HCT116 (cell line): ENCODE measurements around the gene SPATA17. TPM values are rescaled to one million over a fixed set of nuclear protein-coding genes. Genes with fewer than 3 reads are reported as not detected.

Source experiments
- ATAC-seq: fragments of 200-7000 bp; cut with Tn5 transposase; 2 replicates; pipeline ENCODE4 v1.9.1; 2020; ENCODE audit warnings: mild to moderate bottlenecking, moderate library complexity
- BruUV-seq: library from RNA; stranded (reverse); fragments of 400-500 nt; replicated peaks from 2 replicates; lab custom pipeline; 2021; lab: Mats Ljungman, UMichigan
- CTCF ChIA-PET: fragments of 300-600 bp; sonication (Branson Sonifier 250); formaldehyde crosslinking; loops from one replicate; lab custom pipeline; 2021; ENCODE audit warnings: antibody characterized with exemption; lab: Charles Lee
- POLR2A ChIA-PET: fragments of 300-600, 350-600 bp; sonication (Branson Sonifier 250); formaldehyde crosslinking; loops from one replicate; lab custom pipeline; 2021; ENCODE audit warnings: antibody characterized with exemption; lab: Charles Lee
- RAD21 ChIA-PET, 2 experiments: fragments of 300-600 bp; sonication (Branson Sonifier 250); formaldehyde crosslinking; loops; one replicate each; lab custom pipeline; 2023; ENCODE audit warnings: low total read pairs in 2 of 2; ENCODE audit not compliant: uncharacterized antibody in 2 of 2, unreplicated experiment in 2 of 2, low non-redundant PET in 1 of 2; lab: Charles Lee
- DNase-seq: peaks from one replicate; pipeline ENCODE4 v3.0.0-alpha.2; 2010; ENCODE audit warnings: low read depth, low spot score
- H2AFZ ChIP-seq: fragments of 200-600 bp; shearing (Covaris generic), sonication (generic); 2 replicates; pipeline ENCODE4 v1.6.1; 2017; ENCODE audit warnings: low read depth, mixed run types, mixed read lengths, antibody characterized with exemption, low read length; ENCODE audit not compliant: poor library complexity, severe bottlenecking
- H3K27ac ChIP-seq: 2 replicates; pipeline ENCODE4 v1.5.1; 2012; ENCODE audit warnings: low read depth, low read length
- H3K27me3 ChIP-seq: fragments of 200-600 bp; sonication (generic); 2 replicates; pipeline ENCODE4 v1.6.1; 2016; ENCODE audit warnings: mixed run types, low read length, mixed read lengths; ENCODE audit not compliant: insufficient read depth
- H3K36me3 ChIP-seq, 2 experiments: fragments of 200-500 bp in 1 of 2; fragments of 200-600 bp in 1 of 2; sonication (Bioruptor generic) in 1 of 2; sonication (generic) in 1 of 2; 2 replicates each; pipeline versions ENCODE4 v1.5.1 to v1.6.1; 2014 to 2016; ENCODE audit warnings: low read length in 2 of 2, inconsistent platforms in 1 of 2, mixed read lengths in 1 of 2, mixed run types in 1 of 2; ENCODE audit not compliant: insufficient read depth in 2 of 2, control insufficient read depth in 1 of 2
- H3K4me1 ChIP-seq, 2 experiments: fragments of 200-600 bp in 1 of 2; sonication (generic) in 1 of 2; 2 replicates each; pipeline versions ENCODE4 v1.5.1 to v1.6.1; 2012 to 2017; ENCODE audit warnings: low read length in 2 of 2, inconsistent platforms in 1 of 2, mild to moderate bottlenecking in 1 of 2, mixed read lengths in 1 of 2, mixed run types in 1 of 2, moderate library complexity in 1 of 2; ENCODE audit not compliant: insufficient read depth in 2 of 2, control insufficient read depth in 1 of 2
- H3K4me2 ChIP-seq: fragments of 200-600 bp; sonication (generic); 2 replicates; pipeline ENCODE4 v1.6.1; 2017; ENCODE audit warnings: mixed run types, low read length, mixed read lengths
- H3K4me3 ChIP-seq, 2 experiments: fragments of 200-600 bp in 1 of 2; sonication (generic) in 1 of 2; replicated peaks in 1 of 2; 2 replicates each; pipeline ENCODE4 v1.5.1; 2011 to 2016; ENCODE audit warnings: low read length in 2 of 2, control low read depth in 1 of 2, low read depth in 1 of 2, mild to moderate bottlenecking in 1 of 2, mixed read lengths in 1 of 2, mixed run types in 1 of 2
- H3K79me2 ChIP-seq: fragments of 200-600 bp; sonication (generic); 2 replicates; pipeline ENCODE4 v1.6.1; 2017; ENCODE audit warnings: mild to moderate bottlenecking, mixed run types, low read length, moderate library complexity, mixed read lengths; ENCODE audit not compliant: insufficient read depth
- H3K9ac ChIP-seq: fragments of 200-600 bp; sonication (generic); 2 replicates; pipeline ENCODE4 v1.6.1; 2016; ENCODE audit warnings: low read length, mixed read lengths
- H3K9me2 ChIP-seq: fragments of 200-600 bp; sonication (generic), shearing (Covaris generic); 2 replicates; pipeline ENCODE4 v1.6.1; 2017; ENCODE audit warnings: mixed run types, mild to moderate bottlenecking, moderate library complexity; ENCODE audit not compliant: insufficient read depth
- H3K9me3 ChIP-seq, 2 experiments: fragments of 200-500 bp in 1 of 2; fragments of 200-600 bp in 1 of 2; sonication (Bioruptor generic) in 1 of 2; sonication (generic) in 1 of 2; 2 replicates each; pipeline ENCODE4 v1.6.1; 2014 to 2017; ENCODE audit warnings: low read length in 2 of 2, mixed read lengths in 2 of 2, inconsistent platforms in 1 of 2, low read depth in 1 of 2, mild to moderate bottlenecking in 1 of 2, mixed run types in 1 of 2, moderate library complexity in 1 of 2; ENCODE audit not compliant: control insufficient read depth in 1 of 2, insufficient read depth in 1 of 2
- H4K20me1 ChIP-seq: fragments of 200-600 bp; sonication (generic), shearing (Covaris generic); 2 replicates; pipeline ENCODE4 v1.6.1; 2017; ENCODE audit warnings: mixed run types, mild to moderate bottlenecking, moderate library complexity; ENCODE audit not compliant: insufficient read depth
- CBX3 ChIP-seq: IDR thresholded peaks from 2 replicates; pipeline ENCODE4 v1.6.1; 2012; ENCODE audit warnings: low read depth
- EZH2 ChIP-seq: fragments of 200-600 bp; sonication (generic); IDR thresholded peaks from 2 replicates; pipeline ENCODE4 v1.6.1; 2017; ENCODE audit warnings: antibody characterized with exemption, mixed run types
- JUND ChIP-seq: IDR thresholded peaks from 2 replicates; pipeline ENCODE4 v1.6.1; 2012
- RAD21 ChIP-seq: IDR thresholded peaks from 2 replicates; pipeline ENCODE4 v1.6.1; 2012; ENCODE audit warnings: low read depth, mild to moderate bottlenecking
- REST ChIP-seq: IDR thresholded peaks from 2 replicates; pipeline ENCODE4 v1.6.1; 2012; ENCODE audit warnings: low read depth
- SP1 ChIP-seq: IDR thresholded peaks from 2 replicates; pipeline ENCODE4 v1.6.1; 2012; ENCODE audit warnings: low read depth
- SRF ChIP-seq: IDR thresholded peaks from 2 replicates; pipeline ENCODE4 v1.6.1; 2012; ENCODE audit warnings: low read depth
- ZBTB33 ChIP-seq: IDR thresholded peaks from 2 replicates; pipeline ENCODE4 v1.6.1; 2011; ENCODE audit warnings: mild to moderate bottlenecking, low read length, moderate library complexity; ENCODE audit not compliant: insufficient replicate concordance; ENCODE audit errors: extremely low read depth
- ZFX ChIP-seq: fragments of 450-650 bp; IDR thresholded peaks from 2 replicates; pipeline ENCODE4 v1.6.1; 2017
- intact Hi-C: fragments of 100-400 bp; cut with micrococcal nuclease; formaldehyde crosslinking; loops from 2 replicates; pipeline ENCODE4 v1.10.0; 2022
- total RNA-seq: library from RNA; stranded (reverse); gene quantifications from one replicate; pipeline ENCODE4 v1.2.1, GENCODE V29; 2021; ENCODE audit not compliant: unreplicated experiment
- TF ChIP-seq, protein P1 (sequence below), 3 experiments: fragments of 200-600 bp in 1 of 3; sonication (generic) in 1 of 3; IDR thresholded peaks in 2 of 3; conservative IDR thresholded peaks in 1 of 3; 2 replicates each; pipeline ENCODE4 v1.5.1; 2012 to 2017; ENCODE audit warnings: low read depth in 2 of 3, low read length in 2 of 3, antibody characterized with exemption in 1 of 3, borderline replicate concordance in 1 of 3, control low read depth in 1 of 3, mild to moderate bottlenecking in 1 of 3, mixed read lengths in 1 of 3, mixed run types in 1 of 3, moderate library complexity in 1 of 3; ENCODE audit not compliant: insufficient read depth in 1 of 3
- TF ChIP-seq, protein P2 (sequence below): IDR thresholded peaks from 2 replicates; pipeline ENCODE4 v1.6.1; 2012
- TF ChIP-seq, protein P3 (sequence below): IDR thresholded peaks from 2 replicates; pipeline ENCODE4 v1.6.1; 2012

SPATA17 gene
- total RNA-seq, 1 experiment from 2014 or later, result 2.5 TPM

DNA sequence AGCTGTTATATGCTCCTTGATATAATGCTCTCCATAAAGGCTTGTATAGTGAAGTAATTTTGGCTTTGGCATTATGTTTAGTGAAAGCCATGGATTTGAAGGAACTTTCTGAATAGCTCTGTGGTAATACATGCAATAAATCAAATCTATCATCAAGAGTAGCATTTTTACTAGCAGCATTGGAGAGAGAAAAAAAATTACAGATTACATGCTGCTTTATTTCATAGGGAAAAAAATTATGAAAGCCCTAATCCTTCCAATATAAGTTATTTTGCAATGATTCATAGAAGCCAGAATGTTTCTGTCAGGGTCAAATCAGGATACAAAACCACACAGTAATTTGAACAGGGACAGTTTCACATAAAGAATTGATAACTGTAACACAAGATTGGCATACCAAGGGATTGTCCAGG lies 250.0 kb downstream of the SPATA17 start:
- Histone ChIP-seq H3K4me3 (no peak overlapping the region), H4K20me1 (no peaks in the 10 kb centered on the region), H3K4me2 (no peak overlapping the region), H3K27me3 (0 out of 2 replicates have a peak, but pooled peaks cover 5% of the 10 kb centered on the region), H2AFZ (no peak overlapping the region), H3K27ac (no peak overlapping the region), H3K36me3 (no peaks in the 10 kb centered on the region), H3K9me3 (no peaks in the 10 kb centered on the region), H3K4me1 (no peaks in the 10 kb centered on the region), H3K9ac (no peak overlapping the region), H3K9me2 (no peaks in the 10 kb centered on the region), H3K79me2 (no peaks in the 10 kb centered on the region)
- ATAC-seq (no peak), DNase-seq (no peak)
- RAD21 ChIA-PET, result no interaction called here
- no TSS peak for BruUV-seq
- intact Hi-C loops, result no loop called here
- TF ChIP-seq SRF (no peak), ZBTB33 (no peak), REST (no peak), RAD21 (no peak), CBX3 (no peak), SP1 (no peak), ZFX (no peak), EZH2 (no peak), JUND (no peak)
- TF ChIP-seq, protein P1, sequence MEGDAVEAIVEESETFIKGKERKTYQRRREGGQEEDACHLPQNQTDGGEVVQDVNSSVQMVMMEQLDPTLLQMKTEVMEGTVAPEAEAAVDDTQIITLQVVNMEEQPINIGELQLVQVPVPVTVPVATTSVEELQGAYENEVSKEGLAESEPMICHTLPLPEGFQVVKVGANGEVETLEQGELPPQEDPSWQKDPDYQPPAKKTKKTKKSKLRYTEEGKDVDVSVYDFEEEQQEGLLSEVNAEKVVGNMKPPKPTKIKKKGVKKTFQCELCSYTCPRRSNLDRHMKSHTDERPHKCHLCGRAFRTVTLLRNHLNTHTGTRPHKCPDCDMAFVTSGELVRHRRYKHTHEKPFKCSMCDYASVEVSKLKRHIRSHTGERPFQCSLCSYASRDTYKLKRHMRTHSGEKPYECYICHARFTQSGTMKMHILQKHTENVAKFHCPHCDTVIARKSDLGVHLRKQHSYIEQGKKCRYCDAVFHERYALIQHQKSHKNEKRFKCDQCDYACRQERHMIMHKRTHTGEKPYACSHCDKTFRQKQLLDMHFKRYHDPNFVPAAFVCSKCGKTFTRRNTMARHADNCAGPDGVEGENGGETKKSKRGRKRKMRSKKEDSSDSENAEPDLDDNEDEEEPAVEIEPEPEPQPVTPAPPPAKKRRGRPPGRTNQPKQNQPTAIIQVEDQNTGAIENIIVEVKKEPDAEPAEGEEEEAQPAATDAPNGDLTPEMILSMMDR (IDR thresholded peaks at IDR 0.05 in 2 of 3, conservative IDR thresholded peaks at IDR 0.05 in 1 of 3; ENCODE audit: borderline replicate concordance in 1 of 3, insufficient read depth in 1 of 3, low read depth in 2 of 3, low read length in 2 of 3), result no peak
- TF ChIP-seq, protein P2, sequence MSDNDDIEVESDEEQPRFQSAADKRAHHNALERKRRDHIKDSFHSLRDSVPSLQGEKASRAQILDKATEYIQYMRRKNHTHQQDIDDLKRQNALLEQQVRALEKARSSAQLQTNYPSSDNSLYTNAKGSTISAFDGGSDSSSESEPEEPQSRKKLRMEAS, result no peak
- TF ChIP-seq, protein P3, sequence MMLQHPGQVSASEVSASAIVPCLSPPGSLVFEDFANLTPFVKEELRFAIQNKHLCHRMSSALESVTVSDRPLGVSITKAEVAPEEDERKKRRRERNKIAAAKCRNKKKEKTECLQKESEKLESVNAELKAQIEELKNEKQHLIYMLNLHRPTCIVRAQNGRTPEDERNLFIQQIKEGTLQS, result no peak
- CTCF ChIA-PET, result no interaction called here
- POLR2A ChIA-PET, result no interaction called here
